Measurements from ENCODE around the gene UNG.

The UNG gene

GRCh38 chr12:109097140-109097434 lies 310 bp upstream of the UNG start:
- TF ChIP-seq CTCF (IDR thresholded peaks at IDR 0.05): no peak
- Mint-ChIP-seq H3K4me3 (peak overlapping the region; percentile 88), H3K4me1 (peaks cover 61% of the 10 kb centered on the region), H3K36me3 (ENCODE audit: low read depth) (peaks cover 42% of the 10 kb centered on the region), H3K9me3 (peaks cover 9% of the 10 kb centered on the region), H3K27ac (no peak overlapping the region), H3K27me3 (ENCODE audit: low read depth, poor library complexity) (no peaks in the 10 kb centered on the region)
- DNase-seq: no peak

GRCh38 chr12:109098183-109098604 lies 797 bp downstream of the UNG start:
- no peaks in the 10 kb centered on the region for H3K27me3 Mint-ChIP-seq (ENCODE audit: low read depth, poor library complexity)
- H3K4me3 Mint-ChIP-seq: peak overlapping the region; percentile 88
- TF ChIP-seq CTCF (IDR thresholded peaks at IDR 0.05): no peak
- peaks cover 50% of the 10 kb centered on the region for H3K4me1 Mint-ChIP-seq
- H3K27ac Mint-ChIP-seq: peak overlapping the region; percentile 71
- no peak for DNase-seq
- H3K36me3 Mint-ChIP-seq (ENCODE audit: low read depth): peaks cover 38% of the 10 kb centered on the region
- no peaks in the 10 kb centered on the region for H3K9me3 Mint-ChIP-seq

- Mint-ChIP-seq H3K27ac (peak overlapping the region; percentile 71), H3K4me1 (peaks cover 45% of the 10 kb centered on the region), H3K4me3 (peak overlapping the region; percentile 88), H3K9me3 (no peaks in the 10 kb centered on the region), H3K36me3 (ENCODE audit: low read depth) (peaks cover 43% of the 10 kb centered on the region), H3K27me3 (ENCODE audit: low read depth, poor library complexity) (no peaks in the 10 kb centered on the region)
- TF ChIP-seq CTCF (IDR thresholded peaks at IDR 0.05): no peak
- DNase-seq: no peak
These were observed 1.3 kb downstream of the UNG start for GRCh38 chr12:109098651-109099050.

GRCh38 chr12:109099431-109100020 lies 2.1 kb downstream of the UNG start:
- H3K27me3 Mint-ChIP-seq (ENCODE audit: low read depth, poor library complexity): no peaks in the 10 kb centered on the region
- peaks cover 51% of the 10 kb centered on the region for H3K36me3 Mint-ChIP-seq (ENCODE audit: low read depth)
- TF ChIP-seq CTCF (IDR thresholded peaks at IDR 0.05): no peak
- H3K27ac Mint-ChIP-seq: no peak overlapping the region
- peaks cover 41% of the 10 kb centered on the region for H3K4me1 Mint-ChIP-seq
- peak overlapping the region; percentile 88 for H3K4me3 Mint-ChIP-seq
- DNase-seq: no peak
- no peaks in the 10 kb centered on the region for H3K9me3 Mint-ChIP-seq

- no peak for DNase-seq
- H3K9me3 Mint-ChIP-seq: no peaks in the 10 kb centered on the region
- no peaks in the 10 kb centered on the region for H3K27me3 Mint-ChIP-seq (ENCODE audit: low read depth, poor library complexity)
- no peak overlapping the region for H3K4me3 Mint-ChIP-seq
- peaks cover 32% of the 10 kb centered on the region for H3K4me1 Mint-ChIP-seq
- no peak overlapping the region for H3K27ac Mint-ChIP-seq
- H3K36me3 Mint-ChIP-seq (ENCODE audit: low read depth): peaks cover 60% of the 10 kb centered on the region
- no peak for TF ChIP-seq CTCF (IDR thresholded peaks at IDR 0.05)
These were observed 3.3 kb downstream of the UNG start for GRCh38 chr12:109100741-109101140.

- Mint-ChIP-seq H3K4me3 (no peak overlapping the region), H3K27me3 (ENCODE audit: low read depth, poor library complexity) (no peaks in the 10 kb centered on the region), H3K36me3 (ENCODE audit: low read depth) (peaks cover 74% of the 10 kb centered on the region), H3K4me1 (peaks cover 27% of the 10 kb centered on the region), H3K9me3 (no peaks in the 10 kb centered on the region), H3K27ac (peak overlapping the region; percentile 57)
- no peak for TF ChIP-seq CTCF (IDR thresholded peaks at IDR 0.05)
- no peak for DNase-seq
These were observed 5.1 kb downstream of the UNG start for GRCh38 chr12:109102491-109102890.
